ENCODE results near the gene FANCE.
"Not testable (repeated sequence)": the region's sequence is repeated elsewhere in the genome, so short reads cannot be mapped to it uniquely, and the experiment has no call there.

FANCE gene

DNA sequence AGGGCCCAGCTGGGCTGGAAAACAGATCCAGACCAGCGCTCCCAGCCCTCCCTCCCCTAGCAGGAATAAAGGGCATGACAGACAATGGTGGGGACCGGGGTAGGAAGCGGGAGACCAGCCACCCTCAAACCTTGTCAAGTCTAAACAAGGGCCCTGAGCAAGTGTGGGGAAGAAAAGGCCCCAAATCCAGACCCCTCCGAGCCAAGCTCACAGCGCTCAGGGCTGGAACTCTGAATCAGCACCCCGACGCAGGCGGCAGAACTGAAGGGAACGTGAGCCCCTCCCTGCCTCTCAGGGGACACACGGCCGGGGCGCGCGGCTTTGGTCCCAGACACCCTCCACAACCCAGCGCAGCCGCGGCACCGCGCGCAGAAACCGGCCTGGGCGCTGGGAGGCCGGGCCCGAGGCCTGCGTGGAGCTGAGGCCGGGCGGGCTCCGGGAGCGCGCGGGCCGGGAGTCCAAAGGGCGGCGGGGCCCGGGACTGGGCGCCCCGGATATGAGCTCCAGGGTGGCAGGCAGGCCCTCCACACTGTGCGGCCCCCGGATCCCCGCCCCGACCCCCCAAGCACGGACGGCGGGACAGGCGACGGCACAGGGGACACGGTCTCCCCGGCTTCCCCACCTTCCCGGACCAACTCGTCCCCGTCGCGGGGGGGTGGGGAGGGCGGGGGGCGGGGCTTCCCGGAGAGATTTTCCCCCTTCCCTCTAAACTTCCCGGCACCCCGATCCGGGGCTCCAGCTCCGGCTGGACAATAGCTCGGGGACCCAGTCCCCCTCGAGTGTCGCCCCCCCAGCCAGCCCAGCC is 44.1 kb downstream of the FANCE start:
- DNase-seq (ENCODE audit: extremely low read depth in 1 of 2, low read depth in 1 of 2), result no peak

GRCh38 chr6:35496841-35497570 is 44.9 kb downstream of the FANCE start, which contains the start of gene TEAD3:
Gene TEAD3 (minus strand): TSS chr6:35497079.
- peak in 1 of 2 donors; percentile 34 for DNase-seq (ENCODE audit: extremely low read depth in 1 of 2, low read depth in 1 of 2)

DNA sequence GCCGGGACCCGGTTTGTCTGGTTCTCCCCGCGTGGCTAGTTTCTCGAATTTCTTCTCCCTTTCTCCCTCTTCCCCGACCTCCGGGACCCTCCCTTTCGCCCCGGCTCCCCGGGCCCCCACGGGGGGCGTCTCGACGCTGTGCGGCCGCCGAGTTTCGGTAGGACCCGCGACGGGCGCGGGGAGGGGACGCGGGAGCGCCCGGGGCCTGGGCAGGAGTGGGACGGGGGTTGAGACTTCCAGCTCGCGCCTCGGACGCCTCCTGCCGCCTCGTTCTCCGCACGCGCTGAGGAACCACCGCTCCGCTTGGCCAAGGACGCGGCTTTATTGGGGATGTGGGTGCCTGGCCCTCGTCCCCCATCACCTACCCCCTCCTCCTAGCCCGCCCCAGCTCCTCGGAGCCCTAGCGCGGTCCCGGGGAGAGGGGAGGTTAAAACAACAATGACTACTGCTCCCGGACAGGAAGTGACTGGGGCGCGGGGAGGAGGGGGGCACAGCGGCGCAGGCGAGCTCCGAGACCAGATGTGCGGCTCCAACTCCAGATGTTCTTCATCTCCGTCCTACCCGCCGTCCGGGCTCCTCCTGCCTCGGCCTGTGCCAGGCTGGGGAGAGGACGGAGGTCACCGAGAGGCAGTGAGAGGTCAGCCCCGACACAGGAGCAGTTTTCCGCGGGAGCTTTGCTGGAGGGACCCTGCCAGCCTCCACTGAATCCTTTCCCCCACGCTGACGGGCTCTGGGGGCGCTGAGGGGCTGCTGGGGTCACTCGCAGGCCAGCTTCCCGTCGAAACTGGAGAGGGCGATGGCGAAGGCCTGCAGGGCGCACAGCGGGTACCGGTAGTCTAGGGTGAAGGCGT is 45.7 kb downstream of the FANCE start:
- DNase-seq (ENCODE audit: extremely low read depth in 1 of 2, low read depth in 1 of 2), result no peak

GRCh38 chr6:35498422-35499067 is 46.4 kb downstream of the FANCE start:
- DNase-seq (ENCODE audit: extremely low read depth in 1 of 2, low read depth in 1 of 2), result no peak

DNA sequence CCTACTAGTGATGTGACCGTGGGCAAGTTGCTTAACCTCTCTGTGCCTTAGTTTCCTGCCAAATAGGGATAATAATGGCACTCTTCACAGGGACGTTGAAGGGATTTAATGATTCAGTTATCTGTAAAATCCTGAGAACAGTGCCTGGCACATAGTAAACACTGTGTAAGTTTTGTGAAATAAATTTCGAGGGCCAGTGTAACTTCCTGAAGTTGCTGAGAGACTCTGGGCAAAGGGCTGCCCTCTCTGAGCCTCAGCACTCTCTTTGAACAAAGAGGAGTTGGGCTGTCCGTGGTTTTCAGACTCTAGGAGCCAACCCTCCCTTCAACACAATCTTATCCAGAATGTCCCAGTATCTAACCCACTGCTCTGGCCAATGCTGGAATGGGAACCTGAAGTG is 47.2 kb downstream of the FANCE start:
- DNase-seq (ENCODE audit: extremely low read depth in 1 of 2, low read depth in 1 of 2), result no peak

DNA sequence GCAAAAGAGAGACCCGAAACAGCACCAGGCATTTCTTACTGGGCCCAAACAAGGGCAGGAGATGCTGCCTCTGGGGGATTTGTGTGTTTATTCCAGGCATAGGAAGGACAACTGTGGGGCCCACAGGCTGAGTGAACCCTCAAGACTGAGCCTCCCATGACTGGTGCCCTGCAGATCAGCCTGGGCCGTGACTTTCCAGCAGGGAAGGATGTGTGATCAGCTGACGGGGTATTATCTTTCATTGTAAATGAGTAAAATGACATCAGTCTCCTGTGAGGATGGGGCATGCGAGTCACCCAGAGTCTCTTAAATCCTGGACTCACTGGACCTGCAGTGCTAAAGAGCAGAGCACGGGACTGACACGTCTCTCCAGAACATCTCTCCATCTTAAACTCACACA is 48.6 kb downstream of the FANCE start:
- no peak for DNase-seq (ENCODE audit: extremely low read depth in 1 of 2, low read depth in 1 of 2)

- no peak for DNase-seq (ENCODE audit: extremely low read depth in 1 of 2, low read depth in 1 of 2)
These were observed 49.6 kb downstream of the FANCE start for GRCh38 chr6:35501784-35502183.

- no peak for DNase-seq (ENCODE audit: extremely low read depth in 1 of 2, low read depth in 1 of 2)
These were observed 51.4 kb downstream of the FANCE start for GRCh38 chr6:35503534-35503933.

- DNase-seq (ENCODE audit: extremely low read depth in 1 of 2, low read depth in 1 of 2), result no peak
These were observed 53.9 kb downstream of the FANCE start for GRCh38 chr6:35505999-35506412.

DNA sequence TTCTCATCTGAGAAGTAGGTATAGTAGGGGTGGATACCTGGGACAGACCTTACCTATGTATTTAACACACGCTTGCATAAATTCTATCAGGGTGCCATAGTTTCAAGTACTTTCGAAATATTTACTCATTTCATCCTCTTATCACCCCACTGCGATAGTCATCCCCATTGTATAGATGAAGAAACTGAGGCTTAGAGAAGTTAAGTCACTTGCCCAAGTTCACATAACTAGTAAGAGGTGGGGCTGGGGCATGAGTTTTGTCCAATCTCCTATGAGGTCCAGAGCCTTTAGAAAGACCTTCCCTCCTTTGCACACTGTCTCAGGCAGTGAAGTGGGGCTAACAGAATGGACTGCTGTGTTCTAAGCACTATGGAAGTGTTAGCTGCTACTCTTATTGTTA is 54.4 kb downstream of the FANCE start:
- no peak for DNase-seq (ENCODE audit: extremely low read depth in 1 of 2, low read depth in 1 of 2)

DNA sequence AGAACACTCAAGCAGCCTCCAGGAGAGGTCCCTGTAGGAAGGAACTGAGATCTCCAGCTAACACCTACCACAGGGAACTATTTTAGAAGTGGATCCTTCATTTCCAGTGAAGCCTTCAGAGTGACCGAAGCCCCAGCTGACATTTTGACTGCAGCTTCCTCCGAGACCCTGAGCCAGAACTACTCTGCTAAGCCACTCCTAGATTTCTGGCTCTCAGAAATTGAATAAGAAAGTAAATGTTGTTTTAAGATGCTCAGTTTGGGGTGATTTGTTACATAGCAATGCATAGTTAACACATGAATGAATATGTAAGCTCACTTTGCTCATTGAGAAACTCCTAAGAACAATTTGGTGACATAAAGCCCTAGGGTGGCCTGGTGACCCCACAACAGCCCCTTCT is 55.1 kb downstream of the FANCE start:
- no peak for DNase-seq (ENCODE audit: extremely low read depth in 1 of 2, low read depth in 1 of 2)

- no peak for DNase-seq (ENCODE audit: extremely low read depth in 1 of 2, low read depth in 1 of 2)
These were observed 55.9 kb downstream of the FANCE start for GRCh38 chr6:35508027-35508426.

- DNase-seq (ENCODE audit: extremely low read depth in 1 of 2, low read depth in 1 of 2), result no peak
These were observed 56.4 kb downstream of the FANCE start for GRCh38 chr6:35508542-35508941.

DNA sequence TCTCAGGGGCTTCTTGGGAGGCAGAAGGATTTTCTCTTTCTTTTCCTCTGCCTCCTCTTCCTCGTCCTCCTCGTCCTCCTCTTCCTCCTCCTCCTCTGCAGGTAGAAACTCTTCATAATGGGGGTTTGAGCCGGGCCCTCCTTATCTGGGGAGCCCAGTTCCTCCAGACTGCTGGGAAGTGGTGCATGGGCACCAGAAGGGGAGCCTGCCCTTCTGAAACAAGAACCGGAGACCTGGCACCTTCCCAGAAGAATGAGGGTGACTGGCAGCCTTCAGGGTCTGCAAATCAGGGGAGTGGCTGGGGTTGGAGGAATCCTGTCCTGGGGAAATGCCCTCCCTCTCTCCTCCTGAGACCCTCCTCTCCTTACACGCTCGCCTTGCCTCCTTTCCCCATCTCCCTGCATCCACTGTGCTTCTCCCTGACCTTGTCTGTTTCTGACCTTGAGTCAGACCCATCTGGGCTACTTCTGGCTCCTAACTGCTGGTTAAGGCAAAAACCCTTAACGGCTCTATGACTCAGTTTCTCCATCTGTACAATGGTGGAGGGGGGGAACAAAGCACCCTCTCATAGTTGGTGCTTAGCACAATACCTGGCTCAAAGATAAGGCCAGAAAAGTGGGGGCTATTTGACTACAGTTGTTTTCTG is 58.9 kb downstream of the FANCE start:
- DNase-seq (ENCODE audit: extremely low read depth in 1 of 2, low read depth in 1 of 2), result no peak

GRCh38 chr6:35511562-35511941 is 59.4 kb downstream of the FANCE start:
- DNase-seq (ENCODE audit: extremely low read depth in 1 of 2, low read depth in 1 of 2), result no peak

DNA sequence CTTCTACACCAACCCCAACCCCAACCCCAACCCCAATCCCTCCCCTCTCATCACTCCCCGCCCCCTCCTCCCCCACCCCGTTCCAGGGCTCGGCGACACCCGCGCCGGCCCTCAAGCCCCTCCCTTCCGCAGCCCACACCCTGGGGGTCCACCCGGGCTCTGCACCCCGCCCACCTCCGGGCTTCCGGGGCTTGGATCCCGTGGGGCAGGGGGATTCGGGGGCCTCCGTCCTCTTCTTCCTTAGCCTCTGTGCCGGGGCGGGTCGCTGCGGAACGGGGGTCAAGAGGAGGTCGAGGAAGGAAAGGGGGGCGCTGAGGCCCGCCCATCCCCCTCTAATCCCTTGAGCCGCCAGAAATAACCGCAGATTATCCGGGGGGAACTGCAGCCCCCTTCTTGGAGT is 59.9 kb downstream of the FANCE start:
- DNase-seq (ENCODE audit: extremely low read depth in 1 of 2, low read depth in 1 of 2), result no peak

DNA sequence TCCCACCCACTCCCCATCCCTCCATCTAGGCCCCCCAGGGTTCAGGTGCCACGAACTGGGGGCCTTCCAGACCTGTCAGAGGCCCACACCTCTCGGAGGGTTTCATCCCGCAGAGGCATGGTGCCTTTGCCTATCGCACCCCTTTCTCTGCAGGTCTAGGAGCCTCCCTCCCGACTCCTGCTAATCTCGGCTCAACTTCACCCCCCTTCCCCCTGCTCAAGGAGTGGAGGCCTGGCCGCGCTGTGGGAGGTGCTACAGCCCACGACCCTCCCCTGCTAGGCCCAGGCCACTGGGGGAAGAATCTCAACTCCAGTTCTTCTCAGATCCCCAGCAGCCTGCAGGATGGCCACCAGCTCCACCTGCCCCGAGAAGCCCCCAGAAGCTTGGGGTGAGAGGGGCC is 60.6 kb downstream of the FANCE start, which contains the start of gene TULP1:
TULP1 (minus strand) TSS at position 157 of the 400 bp plus-strand sequence; CDS start at position 119, 38 bp downstream.
- DNase-seq (ENCODE audit: extremely low read depth in 1 of 2, low read depth in 1 of 2), result no peak

GRCh38 chr6:35514587-35514986 is 62.4 kb downstream of the FANCE start:
- no peak for DNase-seq (ENCODE audit: extremely low read depth in 1 of 2, low read depth in 1 of 2)

- DNase-seq (ENCODE audit: extremely low read depth in 1 of 2, low read depth in 1 of 2), result not testable (repeated sequence)
These were observed 63.8 kb downstream of the FANCE start for GRCh38 chr6:35515939-35516338.

Measured in activated CD8-positive, alpha-beta memory T cell treated with anti-CD3 and anti-CD28 coated beads for 1 hour (primary cell).